ENCODE measurements around the gene RGS11.
A peak's percentile ranks its signal among the peaks of the same experiment; 100 is the strongest.

The RGS11 gene

GRCh38 chr16:305916-306626, 30.3 kb upstream of the RGS11 start:
- TF ChIP-seq, protein P1, sequence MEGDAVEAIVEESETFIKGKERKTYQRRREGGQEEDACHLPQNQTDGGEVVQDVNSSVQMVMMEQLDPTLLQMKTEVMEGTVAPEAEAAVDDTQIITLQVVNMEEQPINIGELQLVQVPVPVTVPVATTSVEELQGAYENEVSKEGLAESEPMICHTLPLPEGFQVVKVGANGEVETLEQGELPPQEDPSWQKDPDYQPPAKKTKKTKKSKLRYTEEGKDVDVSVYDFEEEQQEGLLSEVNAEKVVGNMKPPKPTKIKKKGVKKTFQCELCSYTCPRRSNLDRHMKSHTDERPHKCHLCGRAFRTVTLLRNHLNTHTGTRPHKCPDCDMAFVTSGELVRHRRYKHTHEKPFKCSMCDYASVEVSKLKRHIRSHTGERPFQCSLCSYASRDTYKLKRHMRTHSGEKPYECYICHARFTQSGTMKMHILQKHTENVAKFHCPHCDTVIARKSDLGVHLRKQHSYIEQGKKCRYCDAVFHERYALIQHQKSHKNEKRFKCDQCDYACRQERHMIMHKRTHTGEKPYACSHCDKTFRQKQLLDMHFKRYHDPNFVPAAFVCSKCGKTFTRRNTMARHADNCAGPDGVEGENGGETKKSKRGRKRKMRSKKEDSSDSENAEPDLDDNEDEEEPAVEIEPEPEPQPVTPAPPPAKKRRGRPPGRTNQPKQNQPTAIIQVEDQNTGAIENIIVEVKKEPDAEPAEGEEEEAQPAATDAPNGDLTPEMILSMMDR (IDR thresholded peaks at IDR 0.05; ENCODE audit: insufficient read depth, low read length, poor library complexity, severe bottlenecking): no peak
- peaks cover 15% of the 10 kb centered on the region for H3K36me3 ChIP-seq (ENCODE audit: control insufficient read depth, insufficient read depth, low read length)
- DNase-seq (ENCODE audit: extremely low read depth, insufficient read length): no peak
- no peak overlapping the region for H3K4me3 ChIP-seq (replicated peaks; ENCODE audit: low read depth, low read length)
- no peaks in the 10 kb centered on the region for H3K27me3 ChIP-seq (replicated peaks; ENCODE audit: control insufficient read depth, insufficient read depth, low read length)

- Histone ChIP-seq H3K27me3 (replicated peaks; ENCODE audit: control insufficient read depth, insufficient read depth, low read length) (no peaks in the 10 kb centered on the region), H3K36me3 (ENCODE audit: control insufficient read depth, insufficient read depth, low read length) (peaks cover 15% of the 10 kb centered on the region), H3K4me3 (replicated peaks; ENCODE audit: low read depth, low read length) (no peak overlapping the region)
- no peak for DNase-seq (ENCODE audit: extremely low read depth, insufficient read length)
- TF ChIP-seq, protein P1 (IDR thresholded peaks at IDR 0.05; ENCODE audit: insufficient read depth, low read length, poor library complexity, severe bottlenecking): peak; percentile 9
These were observed 28.2 kb upstream of the RGS11 start for GRCh38 chr16:303760-304505.

DNA sequence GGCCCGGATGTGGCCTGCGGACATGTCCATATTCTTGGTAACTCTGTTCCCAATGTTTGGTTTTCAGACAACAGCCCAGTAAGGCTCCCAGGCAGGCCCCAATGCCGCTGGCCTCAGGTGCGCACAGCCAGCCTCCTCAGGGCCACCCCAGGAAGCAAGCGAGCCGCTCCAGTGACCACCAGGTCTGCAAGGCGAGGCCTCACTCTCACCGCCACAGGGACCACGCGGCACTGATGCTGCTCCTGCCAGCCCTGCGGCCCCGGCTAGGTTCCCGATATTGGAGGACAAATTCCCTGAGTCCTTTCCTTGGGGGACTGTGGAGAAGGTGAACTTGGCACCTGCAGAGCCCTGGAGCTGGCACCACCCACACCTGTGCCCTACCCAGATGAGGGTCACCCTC, 26.2 kb upstream of the RGS11 start:
- H3K36me3 ChIP-seq (ENCODE audit: control insufficient read depth, insufficient read depth, low read length): peaks cover 13% of the 10 kb centered on the region
- DNase-seq (ENCODE audit: extremely low read depth, insufficient read length): no peak
- no peak overlapping the region for H3K4me3 ChIP-seq (replicated peaks; ENCODE audit: low read depth, low read length)
- H3K27me3 ChIP-seq (replicated peaks; ENCODE audit: control insufficient read depth, insufficient read depth, low read length): no peaks in the 10 kb centered on the region
- TF ChIP-seq, protein P1 (IDR thresholded peaks at IDR 0.05; ENCODE audit: insufficient read depth, low read length, poor library complexity, severe bottlenecking): no peak

DNA sequence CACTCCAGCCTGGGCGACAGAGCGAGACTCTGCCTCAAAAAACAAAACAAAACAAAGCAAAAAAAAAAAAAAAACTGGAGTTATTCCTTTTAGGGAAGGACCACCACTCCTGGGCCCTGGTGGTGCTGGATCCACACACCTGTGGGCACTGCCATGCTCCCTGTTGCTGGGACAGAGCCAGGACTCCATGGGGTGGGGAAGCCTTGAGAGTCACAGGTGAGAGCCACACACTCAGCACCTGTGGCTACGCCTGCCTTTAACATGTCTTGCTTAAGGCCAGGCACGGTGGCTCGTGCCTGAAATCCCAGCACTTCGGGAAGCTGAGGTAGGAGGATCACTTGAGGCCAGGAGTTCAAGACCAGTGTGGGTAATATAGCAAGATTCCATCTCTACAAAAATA, 25.5 kb upstream of the RGS11 start:
- Histone ChIP-seq H3K27me3 (replicated peaks; ENCODE audit: control insufficient read depth, insufficient read depth, low read length) (no peaks in the 10 kb centered on the region), H3K36me3 (ENCODE audit: control insufficient read depth, insufficient read depth, low read length) (peaks cover 12% of the 10 kb centered on the region), H3K4me3 (replicated peaks; ENCODE audit: low read depth, low read length) (no peak overlapping the region)
- no peak for DNase-seq (ENCODE audit: extremely low read depth, insufficient read length)
- TF ChIP-seq, protein P1 (IDR thresholded peaks at IDR 0.05; ENCODE audit: insufficient read depth, low read length, poor library complexity, severe bottlenecking): no peak

- TF ChIP-seq, protein P1 (IDR thresholded peaks at IDR 0.05; ENCODE audit: insufficient read depth, low read length, poor library complexity, severe bottlenecking): no peak
- DNase-seq (ENCODE audit: extremely low read depth, insufficient read length): no peak
- Histone ChIP-seq H3K4me3 (replicated peaks; ENCODE audit: low read depth, low read length) (no peak overlapping the region), H3K36me3 (ENCODE audit: control insufficient read depth, insufficient read depth, low read length) (peaks cover 11% of the 10 kb centered on the region), H3K27me3 (replicated peaks; ENCODE audit: control insufficient read depth, insufficient read depth, low read length) (no peaks in the 10 kb centered on the region)
These were observed 22.1 kb upstream of the RGS11 start for GRCh38 chr16:297832-298231.

All from GM06990 (cell line).